CD14-positive monocyte (primary cell): ENCODE data around the gene ASPSCR1. TPM values are rescaled to one million over a fixed set of nuclear protein-coding genes. Genes with fewer than 3 reads are reported as not detected.

Experiments
- DNase-seq, 3 donors: peaks; one replicate each; pipeline ENCODE4 v3.0.0-alpha.2; 2011 to 2022
- H2AFZ ChIP-seq: 2 replicates; pipeline ENCODE4 v1.6.0; 2012; ENCODE audit warnings: mild to moderate bottlenecking, low read depth, low read length, inconsistent platforms; ENCODE audit not compliant: insufficient read depth, poor library complexity, severe bottlenecking
- H3K27ac ChIP-seq, 2 donors: 1 replicate in 1 of 2; 2 replicates in 1 of 2; pipeline ENCODE4 v1.5.1; 2012 to 2013; ENCODE audit warnings: low read length in 2 of 2, control low read depth in 1 of 2, inconsistent platforms in 1 of 2, low read depth in 1 of 2, mild to moderate bottlenecking in 1 of 2
- H3K27me3 ChIP-seq, 2 donors: one replicate each; pipeline versions ENCODE4 v1.6.0 to v1.6.1; 2011 to 2013; ENCODE audit warnings: low read length in 2 of 2; ENCODE audit not compliant: control insufficient read depth in 2 of 2, insufficient read depth in 2 of 2
- H3K36me3 ChIP-seq, 2 donors: replicated peaks in 1 of 2; 1 replicate in 1 of 2; 2 replicates in 1 of 2; pipeline versions ENCODE4 v1.5.1 to v1.6.1; 2012 to 2013; ENCODE audit warnings: low read length in 2 of 2, control low read depth in 1 of 2, inconsistent platforms in 1 of 2, mild to moderate bottlenecking in 1 of 2; ENCODE audit not compliant: insufficient read depth in 2 of 2, control insufficient read depth in 1 of 2
- H3K4me1 ChIP-seq, 2 donors: 1 replicate in 1 of 2; 2 replicates in 1 of 2; pipeline versions ENCODE4 v1.5.1 to v1.6.1; 2012 to 2013; ENCODE audit warnings: low read length in 2 of 2, control low read depth in 1 of 2, inconsistent platforms in 1 of 2, mild to moderate bottlenecking in 1 of 2, moderate library complexity in 1 of 2; ENCODE audit not compliant: insufficient read depth in 2 of 2, control insufficient read depth in 1 of 2
- H3K4me2 ChIP-seq: replicated peaks from 2 replicates; pipeline ENCODE3; 2012; ENCODE audit warnings: low read length, moderate library complexity, mild to moderate bottlenecking; ENCODE audit not compliant: poor library complexity, severe bottlenecking; ENCODE audit errors: extremely low read depth
- H3K4me3 ChIP-seq, 3 experiments: fragments of 200-600 bp in 1 of 3; sonication (generic) in 1 of 3; replicated peaks in 1 of 3; 1 replicate in 2 of 3; 2 replicates in 1 of 3; pipeline ENCODE4 v1.5.1; 2011 to 2013; ENCODE audit warnings: low read length in 3 of 3, mild to moderate bottlenecking in 3 of 3, control low read depth in 2 of 3, low read depth in 2 of 3, inconsistent platforms in 1 of 3, moderate library complexity in 1 of 3
- H3K79me2 ChIP-seq: 2 replicates; pipeline ENCODE4 v1.6.0; 2012; ENCODE audit warnings: mild to moderate bottlenecking, control low read depth, inconsistent platforms, low read length, moderate library complexity; ENCODE audit not compliant: insufficient read depth
- H3K9ac ChIP-seq: 2 replicates; pipeline ENCODE4 v1.6.0; 2017; ENCODE audit warnings: low read length, mild to moderate bottlenecking; ENCODE audit not compliant: insufficient read depth, poor library complexity, severe bottlenecking
- H3K9me3 ChIP-seq, 2 donors: replicated peaks in 1 of 2; 1 replicate in 1 of 2; 2 replicates in 1 of 2; pipeline versions ENCODE4 v1.5.1 to v1.6.1; 2012 to 2013; ENCODE audit warnings: low read length in 2 of 2, control low read depth in 1 of 2; ENCODE audit not compliant: control insufficient read depth in 1 of 2, insufficient read depth in 1 of 2
- H4K20me1 ChIP-seq: 2 replicates; pipeline ENCODE4 v1.6.0; 2012; ENCODE audit warnings: mild to moderate bottlenecking, low read length, control low read depth, moderate library complexity; ENCODE audit not compliant: insufficient read depth
- H3K27ac Mint-ChIP-seq, 7 donors: one replicate each; pipeline ENCODE4 v1.8.0; 2020; ENCODE audit warnings: mild to moderate bottlenecking in 7 of 7, mixed read lengths in 7 of 7, moderate library complexity in 6 of 7, inconsistent platforms in 2 of 7
- H3K27me3 Mint-ChIP-seq, 3 donors: one replicate each; pipeline ENCODE4 v1.8.0; 2021 to 2022; ENCODE audit warnings: low read depth in 3 of 3, mild to moderate bottlenecking in 3 of 3, mixed read lengths in 3 of 3, moderate library complexity in 3 of 3, inconsistent platforms in 1 of 3
- H3K36me3 Mint-ChIP-seq, 2 donors: one replicate each; pipeline ENCODE4 v1.8.0; 2020; ENCODE audit warnings: mixed read lengths in 2 of 2, inconsistent platforms in 1 of 2, mild to moderate bottlenecking in 1 of 2
- H3K4me1 Mint-ChIP-seq: one replicate; pipeline ENCODE4 v1.8.0; 2020; ENCODE audit warnings: mild to moderate bottlenecking, mixed read lengths
- H3K4me3 Mint-ChIP-seq, 2 donors: one replicate each; pipeline ENCODE4 v1.8.0; 2020; ENCODE audit warnings: mild to moderate bottlenecking in 2 of 2, mixed read lengths in 2 of 2, moderate library complexity in 1 of 2
- H3K9me3 Mint-ChIP-seq, 7 donors: one replicate each; pipeline ENCODE4 v1.8.0; 2020 to 2022; ENCODE audit warnings: mixed read lengths in 7 of 7, mild to moderate bottlenecking in 6 of 7, moderate library complexity in 6 of 7, inconsistent platforms in 2 of 7
- CTCF ChIP-seq: fragments of 200-600 bp; IDR thresholded peaks from one replicate; pipeline ENCODE4 v1.8.0; 2022; ENCODE audit warnings: antibody characterized with exemption, mild to moderate bottlenecking
- WGBS: methylation state at CpG from one replicate; pipeline ENCODE4 v1.1.5; 2013; ENCODE audit warnings: missing lambda C conversion rate; ENCODE audit not compliant: insufficient coverage; 5-methylcytosine and 5-hydroxymethylcytosine counted together
- intact Hi-C, 2 donors: fragments of 100-400 bp; cut with micrococcal nuclease; formaldehyde crosslinking; loops; one replicate each; pipeline versions ENCODE4 v1.15.0 to v1.15.1; 2023
- polyA plus RNA-seq, 3 donors: library from polyadenylated mRNA; depleted of rRNA in 1 of 3; unstranded in 2 of 3; stranded (reverse) in 1 of 3; fragments of 300-500 nt in 2 of 3; fragments of >200 nt in 1 of 3; fragmentation: Illumina TruSeq in 2 of 3; gene quantifications; 1 replicate in 2 of 3; 2 replicates in 1 of 3; pipeline ENCODE4 v1.2.3, GENCODE V29; 2012 to 2021

Gene ASPSCR1
- polyA plus RNA-seq, 3 donors, result 25.5 to 31.9 (median 25.6) TPM

- H3K27ac ChIP-seq, result no peak overlapping the region
- WGBS, result 98% methylated on average over 5 of the region's 9 CpGs
- H3K27me3 ChIP-seq, result peaks cover 6 to 10% of the 10 kb centered on the region in 2 donors
- H2AFZ ChIP-seq, result no peak overlapping the region
- peaks cover 11 to 23% (median 13%) of the 10 kb centered on the region in 3 donors for H3K27me3 Mint-ChIP-seq
- H3K27ac Mint-ChIP-seq, result no peak overlapping the region
- H3K9me3 Mint-ChIP-seq, result peaks cover 0 to 5% (median 0%) of the 10 kb centered on the region in 7 donors
- H4K20me1 ChIP-seq, result peaks cover 5% of the 10 kb centered on the region
- H3K4me1 ChIP-seq, result peaks cover 23 to 38% of the 10 kb centered on the region in 2 donors
- no peak overlapping the region for H3K4me3 ChIP-seq
- H3K4me1 Mint-ChIP-seq, result peaks cover 17% of the 10 kb centered on the region
- peaks cover 3% of the 10 kb centered on the region for H3K79me2 ChIP-seq
- H3K36me3 Mint-ChIP-seq, result peaks cover 12 to 38% of the 10 kb centered on the region in 2 donors
- H3K4me2 ChIP-seq, result no peak overlapping the region
- H3K4me3 Mint-ChIP-seq, result no peak overlapping the region
- TF ChIP-seq CTCF, result no peak
- H3K9me3 ChIP-seq, result no peaks in the 10 kb centered on the region
- peaks cover 0 to 4% of the 10 kb centered on the region in 2 donors for H3K36me3 ChIP-seq
- intact Hi-C loops, result loop anchor here in 1 of 2 donors (10.0 kb wide), 1 partner anchor 296 kb away; no protein-coding TSS in a partner anchor
- no peak for DNase-seq
- no peak overlapping the region for H3K9ac ChIP-seq
These were observed 51.5 kb downstream of the ASPSCR1 start for GRCh38 chr17:82028966-82029365.

DNA sequence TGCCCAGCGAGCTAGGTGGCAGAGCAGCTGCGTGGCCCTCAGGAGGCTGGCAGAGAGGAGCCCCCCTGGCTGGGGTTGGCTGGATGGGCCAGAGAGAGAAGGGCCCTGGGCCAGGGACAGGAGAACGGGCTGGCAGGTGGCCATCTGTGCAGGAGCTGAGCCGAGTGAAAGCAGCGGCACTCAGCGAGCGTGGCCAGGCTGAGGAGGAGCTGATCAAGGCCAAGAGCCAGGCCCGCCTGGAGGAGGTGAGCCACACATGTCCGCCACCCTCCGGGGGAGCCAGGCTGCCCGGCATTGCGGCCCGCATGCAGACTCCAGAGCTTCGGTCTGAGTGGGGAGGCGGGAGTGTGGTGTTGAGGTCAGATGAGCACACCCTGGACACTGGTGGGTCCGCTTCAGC, 52.0 kb downstream of the ASPSCR1 start:
- peaks cover 5% of the 10 kb centered on the region for H4K20me1 ChIP-seq
- H3K9ac ChIP-seq, result no peak overlapping the region
- peaks cover 3% of the 10 kb centered on the region for H3K79me2 ChIP-seq
- no peak overlapping the region for H3K4me2 ChIP-seq
- peaks cover 0 to 5% (median 0%) of the 10 kb centered on the region in 7 donors for H3K9me3 Mint-ChIP-seq
- no peaks in the 10 kb centered on the region for H3K9me3 ChIP-seq
- H3K4me3 Mint-ChIP-seq, result peak overlapping the region in 1 of 2 donors; percentile 82
- H3K4me3 ChIP-seq, result no peak overlapping the region
- WGBS, result 95% methylated on average over 15 of the region's 16 CpGs
- H3K27me3 ChIP-seq, result peaks cover 6 to 10% of the 10 kb centered on the region in 2 donors
- H3K4me1 Mint-ChIP-seq, result peaks cover 13% of the 10 kb centered on the region
- H2AFZ ChIP-seq, result no peak overlapping the region
- H3K4me1 ChIP-seq, result peaks cover 19 to 34% of the 10 kb centered on the region in 2 donors
- TF ChIP-seq CTCF, result no peak
- H3K27ac ChIP-seq, result no peak overlapping the region
- peaks cover 12 to 40% of the 10 kb centered on the region in 2 donors for H3K36me3 Mint-ChIP-seq
- peaks cover 0 to 4% of the 10 kb centered on the region in 2 donors for H3K36me3 ChIP-seq
- peak overlapping the region in 2 of 7 donors; percentile 46 to 69 for H3K27ac Mint-ChIP-seq
- DNase-seq, result no peak
- peaks cover 11 to 23% (median 13%) of the 10 kb centered on the region in 3 donors for H3K27me3 Mint-ChIP-seq
- intact Hi-C loops, result loop anchor here in 1 of 2 donors (10.0 kb wide), 1 partner anchor 295 kb away; no protein-coding TSS in a partner anchor
